CD4-positive, alpha-beta T cell treated with Interferon alpha-2 for 1 hour (primary cell): ENCODE measurements around the gene PRPF6.

Experiments used
- DNase-seq, 2 donors: peaks; one replicate each; pipeline ENCODE4 v3.0.0-alpha.2; 2020 to 2022

Gene PRPF6

GRCh38 chr20:64052326-64052722 lies 71.4 kb downstream of the PRPF6 start:
- DNase-seq: no peak

- DNase-seq: no peak
These were observed 72.3 kb downstream of the PRPF6 start for GRCh38 chr20:64052987-64053840.

GRCh38 chr20:64053841-64054661 lies 73.1 kb downstream of the PRPF6 start:
- DNase-seq: no peak

DNA sequence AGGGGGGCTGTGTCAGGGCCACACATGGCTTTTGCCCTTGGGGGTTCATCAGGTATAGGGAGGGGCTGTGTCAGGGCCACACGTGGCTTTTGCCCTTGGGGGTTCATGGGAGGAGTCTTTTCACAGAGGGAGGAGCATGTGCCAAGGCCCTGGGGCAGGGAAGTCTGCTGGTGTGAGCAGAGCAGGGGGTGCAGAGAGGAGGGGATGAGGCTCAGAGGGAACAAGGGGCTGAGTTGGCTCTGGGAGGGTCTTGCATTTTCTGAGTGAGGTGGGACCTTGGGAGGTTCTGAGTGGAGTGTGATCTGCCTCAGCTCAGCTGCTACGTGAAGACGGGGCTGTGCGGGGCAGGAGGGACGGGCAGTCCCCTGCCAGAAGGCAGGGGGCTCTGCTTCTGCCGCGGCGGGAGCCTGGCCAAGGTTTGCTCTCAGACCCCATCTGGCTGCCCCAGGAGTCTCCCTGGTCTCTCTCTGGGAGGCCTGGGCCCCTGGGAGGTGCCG lies 74.5 kb downstream of the PRPF6 start:
- DNase-seq: no peak

DNA sequence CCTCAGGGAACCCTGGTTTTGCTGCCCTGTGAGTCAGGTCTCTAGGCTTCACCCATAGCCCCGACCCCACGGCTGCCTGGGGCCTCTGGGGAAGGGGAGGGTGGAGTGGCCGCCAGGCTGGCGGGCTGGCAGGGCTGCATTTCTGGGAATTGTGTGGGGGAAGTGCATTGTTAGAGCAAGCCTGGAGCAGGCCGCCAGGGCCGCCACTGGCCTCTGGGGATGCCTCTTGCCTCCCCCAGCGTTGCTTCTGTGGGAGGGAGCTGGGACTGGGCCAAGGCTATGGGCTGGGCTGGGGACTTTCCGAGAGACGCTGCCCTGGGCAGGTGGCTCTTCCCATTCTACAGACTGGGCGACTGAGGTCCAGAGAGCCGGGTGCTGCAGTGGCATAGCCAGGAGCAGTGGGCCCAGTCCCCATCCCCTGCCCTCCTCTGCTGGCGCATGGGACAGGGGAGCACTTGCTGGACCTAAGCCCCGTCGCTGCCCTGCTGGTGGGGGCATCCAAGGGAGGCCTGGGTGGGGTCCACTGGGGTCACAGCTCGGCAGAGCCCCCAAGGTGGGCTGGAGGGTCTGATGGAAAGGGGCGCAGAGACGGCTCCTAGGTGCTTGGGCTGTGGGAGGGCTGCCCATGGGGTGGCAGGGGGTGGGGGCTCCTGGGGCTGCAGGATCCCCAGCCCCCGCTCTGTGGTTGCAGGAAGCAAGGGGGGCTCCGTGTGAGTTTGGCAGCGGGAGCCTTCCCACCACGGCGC lies 75.1 kb downstream of the PRPF6 start:
- DNase-seq: no peak

DNA sequence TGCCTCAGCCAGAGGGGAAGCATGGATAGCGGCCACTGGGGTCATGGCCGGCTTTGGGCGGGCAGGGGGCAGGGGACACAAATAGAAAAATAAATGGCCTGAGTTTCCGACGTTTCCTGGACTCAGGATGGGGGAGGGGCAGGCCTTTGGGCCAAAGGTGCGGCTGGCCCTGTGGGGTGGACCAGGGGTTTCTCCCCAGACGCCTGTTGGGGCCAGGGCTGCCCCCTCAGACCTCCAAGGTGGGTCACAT lies 75.6 kb downstream of the PRPF6 start:
- no peak for DNase-seq

DNA sequence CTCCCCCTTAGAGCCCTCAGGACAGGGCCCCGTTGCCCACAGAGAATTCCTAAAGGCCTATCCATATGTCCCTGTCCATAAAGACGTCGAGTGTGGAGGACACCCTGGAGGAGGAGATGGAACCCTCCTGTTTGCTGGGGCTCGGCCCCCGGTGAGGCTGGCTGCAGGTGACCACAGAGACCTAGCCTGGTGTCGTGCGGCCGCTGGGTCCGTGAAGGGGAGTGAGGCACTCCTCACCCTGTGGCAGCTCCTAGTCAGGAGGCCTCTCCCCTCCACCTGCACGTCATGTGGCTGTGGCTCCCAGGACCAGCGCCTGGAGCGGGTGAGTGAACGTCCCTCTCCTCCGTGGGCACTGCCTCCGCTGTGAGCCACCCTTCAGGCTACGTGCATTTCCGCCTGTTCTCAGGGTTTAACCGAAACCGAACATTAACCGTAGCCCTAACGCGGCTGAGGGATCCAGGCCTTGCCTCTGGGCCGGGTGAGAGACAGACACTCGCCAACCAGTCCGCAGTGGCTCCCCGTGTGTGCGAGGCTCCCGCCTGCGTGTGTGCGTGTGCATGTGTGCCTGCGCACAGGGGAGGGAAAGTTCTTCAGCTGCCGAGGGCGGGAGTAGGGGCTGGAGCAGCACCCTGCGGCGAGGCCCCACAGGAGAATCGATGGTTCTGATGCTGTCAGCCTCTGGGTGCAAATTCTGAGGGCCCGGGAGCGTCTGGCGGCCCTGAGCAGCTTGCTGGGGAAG lies 76.1 kb downstream of the PRPF6 start:
- DNase-seq: no peak

DNA sequence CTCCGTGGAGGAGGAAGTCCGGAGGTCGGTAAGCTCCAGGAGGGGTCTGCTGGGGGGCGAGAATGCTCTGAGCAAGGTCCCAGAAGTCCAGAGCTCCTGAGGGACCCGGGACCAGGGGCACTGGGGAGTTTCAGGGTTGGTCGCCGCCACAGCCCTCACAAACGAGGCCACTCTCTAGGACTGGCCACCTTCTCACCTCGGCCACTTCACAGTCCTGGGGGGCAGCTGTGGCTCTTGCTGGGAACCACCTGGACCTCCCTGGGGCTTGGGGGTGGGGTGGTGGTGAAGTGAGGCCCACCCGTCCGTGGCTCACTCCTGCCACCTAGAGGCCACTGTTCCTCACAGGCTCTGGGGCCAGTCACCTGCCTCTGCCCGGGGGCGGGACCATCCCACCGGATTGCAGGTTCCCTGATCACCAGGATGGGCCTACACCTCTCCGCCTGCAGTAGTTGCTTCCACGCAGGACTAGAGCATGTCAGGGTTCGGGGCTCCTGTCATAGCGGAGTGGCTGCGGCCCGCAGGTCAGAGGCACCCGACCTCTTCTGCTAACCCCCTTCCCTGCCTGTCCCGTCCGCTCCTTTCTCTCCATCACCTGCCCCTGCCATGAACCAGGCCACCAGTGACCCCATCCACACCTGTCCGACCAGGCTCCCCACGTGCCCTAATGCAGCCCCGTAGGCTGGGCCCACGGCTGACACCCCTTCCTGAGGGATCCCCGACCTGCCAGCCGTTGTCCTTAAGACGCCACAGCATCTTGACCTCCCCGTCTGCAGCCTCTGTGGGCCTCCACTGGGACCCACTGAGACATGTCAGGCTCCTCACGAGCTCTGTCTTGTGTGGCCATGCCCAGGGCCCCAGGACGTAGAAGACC lies 76.9 kb downstream of the PRPF6 start:
- peak; percentile 77 to 81 for DNase-seq

DNA sequence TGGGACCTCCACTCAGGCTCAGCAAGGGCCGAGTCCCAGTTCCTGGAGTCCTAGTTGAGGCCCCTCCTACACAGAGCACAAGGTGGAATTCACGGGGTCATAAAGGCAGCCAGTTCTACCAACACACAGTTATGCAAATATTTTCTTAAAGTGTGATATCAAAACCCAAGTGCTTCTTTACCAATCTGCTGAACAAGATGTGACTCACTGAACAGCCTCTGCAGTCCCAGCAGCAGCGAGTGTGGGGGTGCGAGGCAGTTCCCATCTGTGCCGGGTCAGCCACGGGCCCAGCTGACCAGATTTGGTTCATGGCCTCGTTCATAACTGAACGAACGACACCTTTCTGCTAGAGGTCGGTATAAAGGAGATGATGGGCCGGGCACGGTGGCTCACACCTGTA lies 77.6 kb downstream of the PRPF6 start:
- DNase-seq: no peak

DNA sequence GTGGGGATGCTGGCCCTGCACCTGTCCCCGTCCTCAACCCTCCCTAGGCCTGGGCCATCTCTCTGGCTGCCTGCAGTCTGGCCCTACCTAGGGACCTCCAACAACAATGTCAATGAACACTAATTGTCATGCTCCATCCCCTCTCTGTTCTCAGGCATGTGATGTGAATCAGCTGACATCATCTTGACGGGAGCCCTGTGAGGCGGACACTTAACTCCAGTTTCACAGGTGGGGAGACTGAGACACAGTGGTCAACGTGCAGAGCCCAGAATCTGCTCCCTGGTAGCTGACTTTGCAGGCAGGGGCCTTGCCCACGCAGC lies 81.3 kb downstream of the PRPF6 start:
- DNase-seq: no peak

GRCh38 chr20:64062596-64063388 lies 81.9 kb downstream of the PRPF6 start, which contains the start of gene TCEA2:
Gene TCEA2, plus strand, starts transcription at chr20:64063198. Its CDS starts 115 bp downstream, at chr20:64063313.
- peak; percentile 92 to 94 for DNase-seq

DNA sequence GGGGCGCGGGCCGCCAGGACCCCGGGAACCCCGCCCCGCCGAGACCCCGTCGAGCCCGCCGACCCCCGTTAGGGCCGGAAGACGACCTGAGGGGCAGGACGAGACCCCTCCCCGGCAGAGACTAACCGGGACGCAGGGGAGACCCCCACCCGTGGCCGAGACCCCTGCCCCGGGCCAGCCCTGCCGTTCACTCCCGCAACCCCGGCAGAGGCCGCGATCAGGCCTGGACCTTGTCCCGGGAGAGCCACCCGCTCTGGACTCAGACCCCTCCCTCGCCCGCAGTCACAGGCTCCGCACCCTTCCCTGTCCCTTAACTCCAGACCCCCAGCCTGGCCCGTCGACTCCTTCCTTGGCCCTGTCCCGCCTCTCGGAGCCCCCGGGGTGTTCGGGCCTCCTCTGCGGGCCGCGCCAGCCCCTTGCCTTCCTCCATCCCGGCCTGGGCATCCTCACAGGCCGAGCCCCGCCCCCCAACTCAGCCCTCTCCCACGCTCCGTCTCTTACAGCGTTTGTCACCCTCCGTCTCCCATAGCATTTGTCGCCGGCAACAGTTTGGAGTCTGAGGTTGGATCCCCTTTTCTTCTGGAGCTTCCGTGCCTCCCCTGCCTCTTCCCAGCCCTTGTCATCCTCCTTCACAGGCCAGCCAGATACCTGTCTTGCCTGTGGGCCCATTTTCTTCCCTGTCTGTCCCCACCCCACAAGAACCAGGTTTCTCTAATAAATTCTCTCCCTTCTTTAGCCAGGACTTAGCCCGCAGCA lies 82.6 kb downstream of the PRPF6 start:
- no peak for DNase-seq

DNA sequence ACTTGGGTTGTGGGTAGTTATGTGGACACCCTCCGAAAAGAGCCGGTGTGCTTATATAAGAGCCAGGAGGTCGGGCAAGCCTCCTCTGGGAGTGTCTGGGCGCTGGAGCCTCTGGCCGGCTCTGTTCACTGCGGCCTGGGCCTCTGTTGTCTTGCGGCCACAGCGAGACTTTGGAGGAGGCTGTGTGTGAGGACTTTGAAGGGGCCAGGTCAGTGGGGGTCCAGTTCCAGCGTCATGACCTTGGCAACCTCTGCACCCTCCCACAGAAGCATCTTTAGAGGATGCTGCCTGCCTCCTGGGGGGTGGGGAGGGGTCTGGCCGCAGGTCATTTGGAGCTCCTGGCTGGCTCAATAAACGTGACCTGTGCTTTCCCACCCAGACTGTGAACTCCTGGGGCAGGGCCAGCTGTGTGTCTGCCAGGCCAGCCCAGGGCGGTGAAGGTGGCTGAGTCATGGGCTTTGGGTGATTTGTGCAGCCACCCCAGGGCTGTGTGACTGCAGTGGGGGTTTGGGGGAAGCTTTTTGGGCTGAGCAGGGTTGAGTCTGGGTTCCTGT lies 83.3 kb downstream of the PRPF6 start:
- DNase-seq: no peak

DNA sequence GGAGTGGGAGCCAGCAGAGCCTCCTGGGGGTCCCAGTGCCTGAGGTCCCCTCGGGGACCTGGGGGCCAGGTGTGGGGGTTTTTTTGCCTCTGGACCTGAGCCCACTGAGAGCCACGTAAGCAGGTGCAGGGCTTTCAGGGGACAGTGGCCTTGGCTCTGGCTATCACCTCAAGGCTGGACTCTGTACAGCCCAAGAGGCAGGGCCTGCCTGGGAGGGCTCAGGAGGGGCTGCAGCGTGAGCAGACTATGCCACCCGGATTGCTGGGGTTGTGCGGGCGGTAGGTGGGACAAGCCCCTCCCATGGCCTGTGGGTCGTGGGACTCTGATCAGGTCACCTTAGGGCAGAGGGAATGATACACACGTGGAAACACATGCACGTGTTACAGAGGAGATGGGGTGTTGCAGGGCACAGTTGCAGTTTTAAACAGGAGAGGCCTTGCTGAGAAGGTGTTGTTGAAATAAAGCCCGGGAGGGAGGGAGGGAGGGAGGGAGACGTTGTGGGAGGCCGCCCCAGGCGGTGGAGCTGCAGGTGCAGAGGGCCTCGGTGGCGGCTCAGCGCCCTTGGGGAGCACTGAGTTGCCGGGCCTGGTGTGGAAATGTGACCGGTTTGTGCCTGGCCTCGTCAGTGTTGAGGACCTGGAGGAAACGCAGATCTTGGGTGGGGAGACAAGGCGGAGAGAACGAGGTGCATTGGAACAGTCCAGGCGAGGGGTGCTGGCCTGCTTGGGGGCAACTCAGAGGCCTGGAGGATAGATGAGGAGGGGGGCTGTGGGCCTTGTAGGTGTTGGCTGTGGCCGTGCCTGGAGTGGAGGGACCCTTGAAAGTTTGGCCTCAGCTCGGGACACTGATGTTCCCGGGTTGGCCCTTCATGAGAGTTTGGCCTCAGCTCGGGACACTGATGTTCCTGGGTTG lies 84.4 kb downstream of the PRPF6 start:
- no peak for DNase-seq

DNA sequence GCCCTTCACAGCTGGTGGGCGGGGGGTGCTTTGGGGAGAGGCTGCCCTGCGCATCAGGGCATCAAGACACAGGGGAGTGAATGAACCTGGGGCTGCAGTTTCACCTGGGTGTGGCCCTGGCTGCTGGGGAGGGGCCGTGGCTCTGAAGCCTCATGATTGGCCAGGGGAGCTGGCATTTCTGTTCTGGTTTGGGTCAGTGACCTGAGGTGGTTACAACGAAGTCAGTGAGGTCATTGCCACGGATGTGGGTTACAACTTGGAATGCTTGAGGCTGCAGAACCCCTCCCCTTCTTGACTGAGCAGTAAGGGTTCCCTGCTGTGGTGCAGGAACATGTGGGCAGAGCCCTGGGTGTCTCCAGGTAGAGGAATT lies 85.0 kb downstream of the PRPF6 start:
- peak; percentile 70 to 75 for DNase-seq

DNA sequence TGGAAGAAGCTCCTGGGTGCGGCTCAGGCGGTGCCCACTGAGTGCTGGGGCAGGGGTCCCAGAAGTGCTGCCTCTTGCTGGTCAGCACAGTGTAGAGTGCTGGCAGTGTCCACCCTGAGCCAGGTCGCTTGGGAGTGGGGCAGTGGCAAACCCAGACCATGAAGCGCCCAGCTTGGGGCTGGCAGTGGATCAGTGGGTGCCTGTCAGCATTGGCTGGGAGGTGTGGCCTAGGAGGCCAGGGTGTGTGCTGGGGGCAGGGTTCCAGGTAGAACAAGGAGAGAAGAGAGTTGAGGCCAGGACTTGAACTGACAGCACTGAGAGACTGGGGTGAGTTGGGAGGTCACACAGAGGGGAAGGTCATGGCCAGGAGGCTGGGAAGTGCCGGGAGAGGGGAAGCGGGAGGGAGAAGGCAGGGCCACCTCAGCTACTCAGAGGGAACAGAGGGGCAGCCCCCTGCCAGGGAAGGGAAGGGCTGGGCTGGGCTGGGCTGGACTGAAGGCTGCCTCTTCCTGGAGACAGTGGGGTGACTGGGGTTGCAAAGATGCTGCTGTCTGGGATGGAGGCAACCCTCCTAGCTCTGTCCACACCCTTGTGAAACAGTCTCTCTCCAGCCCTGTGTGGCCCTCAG lies 86.2 kb downstream of the PRPF6 start:
- DNase-seq: no peak

GRCh38 chr20:64067733-64068307 lies 86.9 kb downstream of the PRPF6 start:
- no peak for DNase-seq
